Cardiac muscle cell (in vitro differentiated cells and primary cell): ENCODE measurements around the gene PIBF1. TPM values are rescaled to one million over a fixed set of nuclear protein-coding genes. Genes with fewer than 3 reads are reported as not detected.

ENCODE experiments used
- DNase-seq, 2 donors: peaks; one replicate each; pipeline versions ENCODE4 v3.0.0 to v3.0.0-alpha.2; 2010 to 2017; ENCODE audit warnings: low read depth in 1 of 2, low spot score in 1 of 2
- H3K27ac ChIP-seq: fragments of 200-600 bp; sonication (generic); 2 replicates; pipeline ENCODE4 v1.5.1; 2016
- H3K27me3 ChIP-seq: fragments of 200-600 bp; sonication (generic); 2 replicates; pipeline ENCODE4 v1.6.0; 2016; ENCODE audit warnings: control low read depth
- H3K36me3 ChIP-seq: fragments of 200-600 bp; sonication (generic); 2 replicates; pipeline ENCODE4 v1.5.1; 2016; ENCODE audit warnings: control low read depth
- H3K4me1 ChIP-seq: fragments of 200-600 bp; sonication (generic); 2 replicates; pipeline ENCODE4 v1.8.1; 2017; ENCODE audit warnings: low read depth, mild to moderate bottlenecking, mixed run types
- H3K4me3 ChIP-seq: fragments of 200-600 bp; sonication (generic); 2 replicates; pipeline ENCODE4 v1.5.1; 2016; ENCODE audit warnings: mild to moderate bottlenecking
- H3K9me3 ChIP-seq: fragments of 200-600 bp; sonication (generic); 2 replicates; pipeline ENCODE4 v1.5.1; 2017; ENCODE audit warnings: low read depth, mild to moderate bottlenecking, control low read depth
- polyA plus RNA-seq: library from polyadenylated mRNA; unstranded; fragments of >200 nt; fragmentation: Nextera tagmentation; extraction: Ambion mirVana; gene quantifications from 2 replicates; pipeline ENCODE4 v1.2.1, GENCODE V29; 2016
- total RNA-seq: library from RNA; depleted of rRNA; stranded (reverse); fragments of >200 nt; gene quantifications from 2 replicates; pipeline ENCODE4 v1.2.3, GENCODE V29; 2016
- TF ChIP-seq, protein P1 (sequence below): IDR thresholded peaks from 2 replicates; pipeline ENCODE4 v1.5.1; 2012; ENCODE audit warnings: low read depth, mild to moderate bottlenecking, low read length

The PIBF1 gene
- total and polyA plus RNA-seq, 2 experiments from 2014 or later: 16.4 to 19.2 TPM

DNA sequence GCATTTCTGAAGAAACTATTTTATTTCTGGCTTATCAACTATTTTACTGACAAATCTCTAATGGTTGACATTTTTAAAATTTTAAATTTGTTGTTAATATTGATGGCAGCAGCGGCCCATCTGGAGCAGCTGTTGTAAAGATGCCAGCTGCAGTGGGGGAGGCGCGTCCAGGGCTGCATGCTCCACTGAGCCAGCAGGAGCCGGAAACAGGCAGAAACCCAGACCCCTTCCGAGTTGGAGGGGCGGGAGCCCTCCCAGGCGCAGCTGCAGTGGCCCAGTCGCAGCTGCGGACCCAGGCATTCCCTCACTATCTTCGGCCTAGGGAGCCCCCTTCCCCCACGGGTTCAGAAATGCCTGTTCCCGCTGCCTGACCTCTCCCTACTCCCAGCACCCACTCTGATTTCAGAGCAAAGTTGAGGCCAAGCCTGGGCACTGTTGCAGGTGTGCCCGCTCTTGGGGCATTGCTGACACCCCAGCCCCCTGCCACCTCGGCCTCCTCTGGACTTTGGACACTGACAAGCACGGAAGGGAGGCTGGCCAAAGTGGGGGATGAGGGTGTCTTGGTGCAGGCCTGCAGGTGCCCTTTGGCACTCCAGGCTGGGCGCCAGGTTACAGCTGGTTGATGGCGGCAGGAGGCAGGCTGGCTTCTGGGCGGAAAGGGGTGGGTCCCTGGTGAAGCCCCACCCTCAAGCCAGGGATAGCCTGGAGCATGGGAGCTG, 69.2 kb downstream of the PIBF1 start:
- Histone ChIP-seq H3K9me3 (no peaks in the 10 kb centered on the region), H3K36me3 (no peaks in the 10 kb centered on the region), H3K4me1 (peaks cover 5% of the 10 kb centered on the region), H3K4me3 (no peak overlapping the region), H3K27ac (no peak overlapping the region), H3K27me3 (no peaks in the 10 kb centered on the region)
- DNase-seq: no peak
- TF ChIP-seq, protein P1, sequence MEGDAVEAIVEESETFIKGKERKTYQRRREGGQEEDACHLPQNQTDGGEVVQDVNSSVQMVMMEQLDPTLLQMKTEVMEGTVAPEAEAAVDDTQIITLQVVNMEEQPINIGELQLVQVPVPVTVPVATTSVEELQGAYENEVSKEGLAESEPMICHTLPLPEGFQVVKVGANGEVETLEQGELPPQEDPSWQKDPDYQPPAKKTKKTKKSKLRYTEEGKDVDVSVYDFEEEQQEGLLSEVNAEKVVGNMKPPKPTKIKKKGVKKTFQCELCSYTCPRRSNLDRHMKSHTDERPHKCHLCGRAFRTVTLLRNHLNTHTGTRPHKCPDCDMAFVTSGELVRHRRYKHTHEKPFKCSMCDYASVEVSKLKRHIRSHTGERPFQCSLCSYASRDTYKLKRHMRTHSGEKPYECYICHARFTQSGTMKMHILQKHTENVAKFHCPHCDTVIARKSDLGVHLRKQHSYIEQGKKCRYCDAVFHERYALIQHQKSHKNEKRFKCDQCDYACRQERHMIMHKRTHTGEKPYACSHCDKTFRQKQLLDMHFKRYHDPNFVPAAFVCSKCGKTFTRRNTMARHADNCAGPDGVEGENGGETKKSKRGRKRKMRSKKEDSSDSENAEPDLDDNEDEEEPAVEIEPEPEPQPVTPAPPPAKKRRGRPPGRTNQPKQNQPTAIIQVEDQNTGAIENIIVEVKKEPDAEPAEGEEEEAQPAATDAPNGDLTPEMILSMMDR: no peak

DNA sequence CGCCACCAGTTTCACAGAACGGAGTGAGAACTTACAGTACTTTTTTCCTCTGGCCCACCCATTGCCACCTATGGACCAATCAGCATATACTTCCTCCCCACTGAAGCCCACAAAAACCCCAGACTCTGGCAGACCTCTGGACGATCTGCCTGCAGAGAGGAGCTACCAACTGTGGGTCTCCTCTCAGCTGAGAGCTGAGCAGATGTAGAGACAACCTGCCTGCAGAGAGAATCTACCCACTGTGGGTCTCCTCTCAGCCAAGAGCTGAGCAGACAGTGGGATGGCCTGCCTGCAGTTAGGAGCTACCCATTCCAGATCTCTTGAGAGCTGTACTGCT, 69.7 kb downstream of the PIBF1 start:
- DNase-seq: no peak
- Histone ChIP-seq H3K9me3 (no peaks in the 10 kb centered on the region), H3K36me3 (no peaks in the 10 kb centered on the region), H3K4me3 (no peak overlapping the region), H3K27me3 (no peaks in the 10 kb centered on the region), H3K4me1 (peaks cover 5% of the 10 kb centered on the region), H3K27ac (no peak overlapping the region)
- TF ChIP-seq, protein P1: no peak

DNA sequence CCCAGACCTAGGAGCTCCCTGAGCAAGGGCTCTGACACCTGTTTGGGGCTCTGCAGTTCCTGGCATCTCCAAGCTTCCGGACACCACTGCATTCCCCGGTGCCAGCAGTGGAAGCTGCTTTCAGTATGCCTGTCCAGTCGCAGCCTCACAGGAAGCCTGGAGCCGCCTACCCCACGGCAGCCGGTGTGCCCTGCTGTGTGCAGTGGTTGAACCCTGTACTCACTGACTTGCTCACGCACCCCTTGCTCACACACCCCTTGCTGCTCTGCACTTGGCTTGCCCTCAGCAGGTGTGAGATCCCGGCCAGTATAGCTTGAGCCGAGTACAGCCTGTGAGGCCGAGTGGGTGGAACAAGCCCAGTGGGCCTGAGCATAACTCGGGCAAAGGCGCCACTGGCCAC, 70.3 kb downstream of the PIBF1 start:
- Histone ChIP-seq H3K27me3 (no peaks in the 10 kb centered on the region), H3K36me3 (no peaks in the 10 kb centered on the region), H3K4me3 (no peak overlapping the region), H3K9me3 (no peaks in the 10 kb centered on the region), H3K27ac (no peak overlapping the region), H3K4me1 (peaks cover 5% of the 10 kb centered on the region)
- no peak for DNase-seq
- TF ChIP-seq, protein P1: no peak

DNA sequence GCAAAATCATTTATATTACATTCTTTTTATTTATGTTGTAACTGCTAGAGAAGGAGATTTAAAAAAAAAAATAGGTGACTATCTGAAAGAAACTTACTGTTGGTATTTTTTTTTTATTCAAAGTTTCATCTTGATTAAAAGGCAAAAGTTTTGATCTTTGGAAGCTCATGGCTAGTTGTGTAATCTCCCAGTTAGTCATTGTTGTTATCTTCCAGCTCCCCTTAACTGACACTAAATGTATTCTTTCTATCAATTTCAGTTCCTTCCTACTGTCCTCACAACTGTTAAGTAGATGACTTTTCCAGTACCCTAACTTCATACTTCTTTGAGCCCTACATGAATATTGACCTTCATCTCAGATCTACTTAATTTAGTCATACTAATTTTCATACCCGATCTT, 71.1 kb downstream of the PIBF1 start:
- Histone ChIP-seq H3K4me3 (no peak overlapping the region), H3K4me1 (peaks cover 5% of the 10 kb centered on the region), H3K36me3 (no peaks in the 10 kb centered on the region), H3K27me3 (no peaks in the 10 kb centered on the region), H3K9me3 (no peaks in the 10 kb centered on the region), H3K27ac (no peak overlapping the region)
- peak in 1 of 2 donors; percentile 37 for DNase-seq
- TF ChIP-seq, protein P1: no peak

DNA sequence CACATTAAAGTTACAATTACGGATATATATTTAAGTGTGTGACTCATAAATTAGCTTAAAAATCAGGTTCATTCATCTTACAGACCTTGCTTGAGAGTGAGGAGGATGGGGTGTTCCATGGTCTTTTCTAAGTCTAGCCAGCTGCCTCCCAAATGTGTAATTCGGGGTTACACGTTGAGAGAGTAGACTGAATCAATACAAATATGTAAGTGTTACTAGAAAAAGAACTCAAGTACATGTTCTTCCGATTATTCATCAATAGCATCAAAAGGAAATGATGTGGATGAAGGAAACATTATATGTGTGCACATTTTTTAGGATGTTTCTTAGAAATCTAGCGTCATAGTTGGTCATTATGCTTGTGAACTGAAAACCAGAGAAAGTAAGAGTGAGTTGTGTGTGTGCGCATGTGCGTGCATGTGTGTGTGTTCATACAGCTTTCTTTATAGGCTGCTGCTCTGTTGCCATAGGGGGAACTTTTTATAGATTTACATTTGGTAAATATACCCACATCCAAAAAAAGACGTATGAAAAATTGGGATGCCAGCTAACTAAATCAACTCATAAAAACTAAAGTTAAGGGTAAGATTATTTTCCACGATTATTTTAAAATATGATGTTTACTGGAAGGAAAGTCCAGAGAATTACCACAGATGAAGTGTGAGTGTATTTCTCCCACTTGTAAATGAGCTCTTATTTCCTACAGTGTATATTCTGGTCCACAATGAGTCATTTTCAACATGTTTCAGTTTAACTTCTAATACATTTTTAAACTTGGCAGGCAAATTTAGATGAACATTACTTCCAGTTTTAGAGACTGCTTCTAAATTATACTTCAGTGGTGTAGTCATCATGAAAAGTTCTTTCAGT, 82.4 kb downstream of the PIBF1 start:
- Histone ChIP-seq H3K27ac (no peak overlapping the region), H3K9me3 (no peaks in the 10 kb centered on the region), H3K4me3 (no peak overlapping the region), H3K4me1 (no peaks in the 10 kb centered on the region), H3K27me3 (no peaks in the 10 kb centered on the region), H3K36me3 (no peaks in the 10 kb centered on the region)
- DNase-seq: no peak
- TF ChIP-seq, protein P1: no peak
